Amniotic epithelial cell (primary cell): ENCODE data around the gene PLXNA4.

ENCODE experiments used
- DNase-seq: peaks from one replicate; pipeline ENCODE4 v3.0.0-alpha.2; 2010; ENCODE audit warnings: low read depth

The PLXNA4 gene

DNA sequence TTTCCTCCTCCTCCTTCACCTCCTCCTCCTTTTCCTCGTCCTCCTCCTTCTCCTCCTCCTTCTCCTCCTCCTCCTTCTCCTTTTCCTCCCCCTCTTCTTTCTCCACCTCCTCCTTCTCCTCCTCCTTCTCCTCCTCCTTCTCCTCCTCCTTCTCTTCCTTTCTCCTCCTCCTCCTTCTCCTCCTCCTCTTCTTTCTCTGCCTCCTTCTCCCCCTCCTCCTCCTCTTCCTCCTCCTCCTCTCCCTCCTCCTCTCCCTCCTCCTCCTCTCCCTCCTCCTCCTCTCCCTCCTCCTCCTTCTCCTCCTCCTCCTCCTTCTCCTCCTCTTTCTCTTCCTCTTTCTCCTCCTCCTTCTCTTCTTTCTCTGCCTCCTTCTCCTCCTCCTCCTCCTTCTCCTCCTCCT is 13.6 kb downstream of the PLXNA4 start:
- no peak for DNase-seq

DNA sequence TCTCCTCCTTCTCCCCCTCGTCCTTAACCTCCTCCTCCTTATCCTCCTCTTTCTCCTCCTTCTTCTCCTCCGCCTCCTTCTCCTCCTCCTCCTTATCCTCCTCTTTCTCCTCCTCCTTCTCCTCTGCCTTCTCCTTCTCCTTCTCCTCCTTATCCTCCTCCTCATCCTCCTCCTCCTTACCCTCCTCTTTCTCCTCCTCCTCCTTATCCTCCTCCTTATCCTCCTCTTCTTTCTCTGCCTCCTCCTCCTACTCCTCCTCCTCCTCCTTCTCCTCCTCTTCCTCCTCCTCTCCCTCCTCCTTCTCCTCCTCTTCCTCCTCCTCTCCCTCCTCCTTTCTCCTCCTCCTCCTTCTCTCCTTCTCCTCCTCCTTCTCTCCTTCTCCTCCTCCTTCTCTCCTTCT is 14.5 kb downstream of the PLXNA4 start:
- no peak for DNase-seq

DNA sequence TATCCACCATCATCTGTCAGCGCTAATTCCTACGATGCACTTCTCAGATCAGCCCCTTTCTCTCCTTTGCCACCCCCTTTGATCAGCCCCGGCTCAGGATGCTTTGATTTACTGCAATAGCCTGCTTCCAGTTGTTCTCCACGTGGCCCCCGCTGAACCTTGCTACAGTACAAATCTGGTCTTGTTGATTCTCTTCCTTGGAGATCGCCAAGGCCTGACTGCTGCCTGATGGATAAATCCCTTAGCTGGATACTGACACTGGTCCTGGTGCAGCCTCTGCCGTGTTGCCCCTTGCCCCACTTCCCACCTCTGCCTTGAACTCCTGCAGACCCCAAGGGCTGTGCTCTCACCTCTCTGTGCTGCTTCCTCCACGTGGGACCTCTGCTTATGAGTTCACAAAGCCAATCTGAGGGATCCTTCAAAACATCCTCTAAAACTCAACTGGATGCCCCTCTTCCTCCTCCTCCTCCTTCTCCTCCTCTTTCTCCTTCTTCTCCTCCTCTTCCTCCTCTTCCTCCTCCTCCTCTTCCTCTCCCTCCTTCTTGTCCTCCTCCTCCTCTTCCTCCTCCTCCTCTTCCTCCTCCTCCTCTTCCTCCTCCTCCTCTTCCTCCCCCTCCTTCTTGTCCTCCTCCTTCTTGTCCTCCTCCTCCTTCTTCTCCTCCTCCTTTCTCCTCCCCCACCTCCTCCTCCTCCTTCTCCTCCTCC is 15.3 kb downstream of the PLXNA4 start:
- no peak for DNase-seq

DNA sequence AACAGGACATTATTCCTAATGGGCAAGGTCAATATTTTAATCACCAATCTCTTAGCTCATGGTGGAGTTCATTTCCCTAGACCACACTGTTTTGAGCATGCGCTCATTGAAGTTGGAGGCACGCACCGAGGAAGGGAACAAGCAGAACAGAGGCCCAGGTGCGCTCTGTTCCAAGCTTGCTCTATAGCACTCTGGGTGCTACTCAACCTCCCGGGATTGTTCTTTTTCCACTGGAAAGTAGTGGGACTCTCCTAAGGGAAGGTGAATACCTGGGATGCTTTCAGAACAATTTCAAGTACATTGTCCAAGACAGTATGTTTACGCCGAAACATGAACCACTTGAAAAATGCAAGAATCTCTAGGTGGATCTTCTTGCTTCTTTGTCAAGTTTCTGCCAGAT is 16.2 kb downstream of the PLXNA4 start:
- no peak for DNase-seq

DNA sequence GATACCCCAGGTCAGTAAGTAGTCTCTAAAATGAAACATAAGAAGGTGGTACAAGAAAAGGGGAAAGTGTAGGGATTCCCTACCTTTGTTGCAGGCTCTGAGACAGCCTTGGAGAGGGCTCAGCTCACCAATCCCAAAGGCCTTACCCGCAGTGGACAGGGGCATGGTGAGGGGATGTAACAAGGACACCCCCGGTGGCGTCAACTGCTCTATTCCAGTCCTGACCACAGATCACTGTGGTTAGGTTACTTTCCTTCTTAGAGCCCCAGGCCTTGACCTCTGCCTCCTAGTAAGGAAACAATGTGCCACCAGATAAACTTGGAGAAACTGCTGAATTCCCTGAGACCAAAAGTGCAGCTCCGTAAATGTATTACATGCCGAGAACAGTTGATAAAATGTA is 17.5 kb downstream of the PLXNA4 start:
- no peak for DNase-seq

DNA sequence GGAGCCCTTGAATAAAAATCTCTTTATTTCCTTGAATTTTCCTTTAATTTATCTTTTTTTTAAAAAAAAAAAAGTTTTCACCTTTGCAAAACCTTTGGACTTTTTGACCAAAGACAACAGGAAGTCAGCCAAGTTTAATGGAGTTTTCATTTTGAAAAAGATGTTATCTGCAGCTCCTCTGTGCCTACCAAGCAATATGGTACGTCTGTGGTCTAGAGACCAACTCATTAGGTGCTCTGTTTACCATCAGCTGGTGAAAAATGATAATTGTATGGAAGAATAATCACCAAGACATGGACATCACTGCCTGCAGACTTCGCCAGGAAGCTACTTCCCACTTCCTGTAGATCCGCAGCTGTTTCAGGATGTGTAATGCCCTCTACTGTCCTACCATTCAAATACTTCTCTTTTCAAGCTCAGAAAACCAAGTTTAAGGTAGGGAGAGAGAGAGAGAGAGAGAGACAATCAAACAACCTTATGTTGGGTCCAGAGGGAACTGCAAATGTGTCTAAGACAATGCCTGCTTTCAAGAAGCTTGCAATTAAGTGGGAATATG is 18.7 kb downstream of the PLXNA4 start:
- no peak for DNase-seq

DNA sequence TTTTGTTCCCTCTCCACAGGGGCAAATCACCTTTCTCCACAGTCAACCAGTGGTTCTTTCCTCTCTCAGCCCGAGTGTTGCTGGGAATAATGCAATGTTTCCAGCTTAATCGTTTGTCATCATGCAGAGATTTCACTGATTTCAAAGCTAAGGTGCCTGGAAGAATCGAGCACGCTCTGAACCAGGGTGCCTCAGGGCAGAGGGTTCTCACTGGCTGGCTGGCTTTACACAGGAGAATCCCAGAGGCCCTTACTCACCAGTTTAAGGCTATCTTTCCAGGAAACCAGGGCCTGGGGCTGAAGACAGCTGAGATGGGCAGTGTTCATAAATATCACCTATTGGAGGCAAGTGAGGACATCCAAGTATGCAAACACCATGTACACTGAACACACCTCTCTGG is 21.8 kb downstream of the PLXNA4 start:
- DNase-seq = no peak

DNA sequence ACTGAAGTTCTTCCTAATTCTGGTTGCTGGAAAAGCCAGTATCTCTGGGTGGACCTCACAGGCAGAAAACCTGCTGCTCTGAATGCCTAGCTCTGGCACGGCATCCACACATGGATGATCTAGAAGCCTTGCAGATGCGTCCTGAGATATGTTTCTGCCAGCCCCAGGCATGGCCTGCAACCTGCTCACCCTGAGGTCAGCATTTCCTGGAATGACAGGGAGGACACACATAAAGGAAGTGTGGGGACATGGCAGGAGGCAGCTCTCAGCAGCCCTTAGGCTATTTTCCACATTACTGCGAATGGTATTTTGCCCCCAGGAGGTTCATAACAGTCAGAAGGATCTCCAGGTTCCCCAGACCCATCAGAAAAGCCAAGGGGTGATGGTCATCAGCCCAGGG is 23.2 kb downstream of the PLXNA4 start:
- DNase-seq = no peak

DNA sequence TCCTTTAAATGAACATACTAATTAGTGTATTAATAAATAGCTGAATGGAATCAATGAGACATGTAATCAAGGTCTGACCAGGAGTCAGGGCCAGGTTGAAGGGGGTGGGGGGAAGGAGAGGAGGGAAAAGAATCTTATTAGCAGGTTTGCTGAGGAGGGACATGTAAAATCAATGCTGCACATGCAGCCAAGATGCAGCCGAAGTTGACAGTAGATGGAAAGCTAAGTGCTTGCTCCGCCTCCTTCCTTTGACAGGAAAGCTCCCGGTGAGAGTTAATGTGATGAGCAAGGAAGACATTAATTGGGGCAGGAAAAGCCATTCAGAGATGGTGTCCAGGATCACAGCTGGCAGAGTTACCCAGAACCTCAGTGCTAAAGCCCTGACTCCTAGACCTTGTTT is 24.4 kb downstream of the PLXNA4 start:
- DNase-seq = no peak

DNA sequence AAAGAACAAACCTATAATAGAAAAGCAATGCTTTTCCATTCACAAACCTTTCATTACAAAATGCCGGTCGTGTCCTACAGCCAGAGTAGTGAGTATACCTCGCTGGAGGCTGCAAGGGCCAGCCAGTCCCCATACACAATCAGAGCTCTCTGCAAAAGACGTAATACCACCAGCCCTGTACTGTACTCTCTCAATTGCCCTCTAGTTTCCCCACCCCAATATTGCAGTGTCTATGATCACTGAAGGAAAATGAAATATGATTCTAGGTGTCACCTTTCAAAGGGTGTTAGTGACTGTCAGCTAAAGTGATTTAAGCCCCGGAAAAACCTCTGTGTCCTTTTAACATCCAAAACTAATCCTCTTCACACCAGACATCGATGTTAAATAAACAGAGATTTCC is 24.8 kb downstream of the PLXNA4 start:
- DNase-seq = no peak

DNA sequence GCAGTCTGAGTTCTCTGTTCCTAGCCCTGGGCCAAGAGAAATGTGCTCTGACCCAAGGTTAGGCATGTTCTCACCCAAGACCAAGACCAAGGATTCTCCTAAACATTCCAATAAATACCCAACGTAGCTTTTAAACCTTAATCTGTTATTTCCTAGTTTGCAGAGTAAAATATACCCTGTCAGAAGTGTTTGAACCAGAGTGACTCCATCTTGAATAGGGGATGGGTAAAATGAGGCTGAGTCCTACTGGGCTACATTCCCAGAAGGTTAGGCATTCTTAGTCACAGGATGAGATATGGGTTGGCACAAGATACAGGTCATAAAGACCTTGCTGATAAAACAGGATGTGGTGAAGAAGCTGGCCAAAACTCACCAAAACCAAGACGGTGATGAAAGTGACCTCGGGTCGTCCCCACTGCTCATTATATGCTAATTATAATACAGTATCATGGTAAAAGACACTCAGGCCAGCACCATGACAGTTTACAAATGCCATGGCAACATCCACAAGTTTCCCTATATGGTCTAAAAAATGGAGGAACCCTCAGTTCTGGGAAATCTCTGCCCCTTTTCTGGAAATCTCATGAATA is 27.7 kb downstream of the PLXNA4 start:
- DNase-seq = no peak

DNA sequence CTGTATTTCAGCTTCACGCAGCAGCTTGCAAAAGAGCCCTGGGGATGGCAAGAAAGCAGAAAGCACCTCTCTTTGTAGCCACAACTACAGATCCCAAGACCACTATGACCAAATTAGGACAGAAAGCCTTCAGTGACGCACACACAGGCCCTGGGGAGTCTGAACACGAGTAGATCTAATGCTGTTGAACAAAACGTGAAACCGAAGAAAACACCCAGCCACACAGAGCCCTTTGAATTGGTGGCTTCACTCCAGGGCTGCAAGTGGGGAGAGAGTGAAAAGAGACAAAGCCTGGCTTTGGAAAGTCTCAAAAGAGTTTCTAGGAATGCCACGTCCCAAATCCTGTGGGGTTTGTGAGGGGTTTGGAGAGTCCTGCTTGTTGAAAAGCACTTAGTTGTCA is 28.4 kb downstream of the PLXNA4 start:
- DNase-seq = no peak

DNA sequence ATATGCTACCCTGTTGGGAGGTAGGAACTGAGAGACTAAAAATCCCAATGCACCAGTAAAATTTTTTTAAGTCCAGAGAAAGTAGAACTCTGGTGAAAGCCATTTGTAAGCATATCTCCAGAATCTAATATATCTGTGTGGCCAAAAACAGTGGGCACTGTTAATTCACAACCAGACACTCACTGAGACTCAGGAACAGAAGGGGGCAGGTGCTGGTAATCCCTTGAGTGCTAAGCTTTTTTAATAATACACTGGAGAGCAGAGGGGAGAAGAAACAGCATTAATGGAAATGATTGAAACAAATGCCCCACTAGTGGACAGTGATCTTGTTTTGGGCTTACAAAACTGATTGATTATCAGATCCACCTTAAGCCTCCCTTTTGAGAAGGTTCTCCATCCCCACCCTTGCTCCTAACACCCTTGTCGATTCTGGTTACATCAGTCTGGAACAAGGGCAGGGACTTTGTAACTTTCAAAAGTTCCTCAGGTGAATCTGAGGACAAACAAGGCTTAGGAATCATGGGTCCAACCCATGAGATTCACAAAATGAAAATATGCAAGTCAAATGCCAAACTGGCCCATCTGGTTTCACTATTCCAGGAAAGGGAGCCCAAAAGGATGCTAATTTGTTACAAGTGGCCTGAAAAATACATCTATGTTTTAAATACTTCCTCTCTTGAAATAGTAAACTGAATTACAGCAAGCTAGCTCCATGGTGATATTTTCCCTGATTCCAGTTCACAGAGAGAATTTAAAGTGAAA is 29.7 kb downstream of the PLXNA4 start:
- no peak for DNase-seq

DNA sequence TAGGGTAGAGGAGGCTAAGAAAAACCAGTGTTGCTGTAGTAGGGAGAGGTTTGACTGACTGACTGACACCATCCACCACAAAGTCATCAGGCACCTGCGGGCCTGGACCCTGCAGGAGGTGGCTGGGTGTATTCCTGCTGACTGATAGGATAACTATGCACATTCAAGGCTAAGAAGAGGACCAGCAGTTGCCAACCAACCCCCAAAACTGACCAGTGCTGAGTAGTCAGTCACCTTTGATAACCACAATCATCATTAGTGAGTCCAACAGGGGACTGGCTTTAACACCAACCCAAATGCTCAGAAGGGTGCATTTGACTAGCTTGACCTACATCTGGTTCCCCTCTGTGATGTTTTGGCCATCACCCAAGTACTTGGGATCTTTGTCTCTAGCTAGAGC is 30.5 kb downstream of the PLXNA4 start:
- DNase-seq = no peak

DNA sequence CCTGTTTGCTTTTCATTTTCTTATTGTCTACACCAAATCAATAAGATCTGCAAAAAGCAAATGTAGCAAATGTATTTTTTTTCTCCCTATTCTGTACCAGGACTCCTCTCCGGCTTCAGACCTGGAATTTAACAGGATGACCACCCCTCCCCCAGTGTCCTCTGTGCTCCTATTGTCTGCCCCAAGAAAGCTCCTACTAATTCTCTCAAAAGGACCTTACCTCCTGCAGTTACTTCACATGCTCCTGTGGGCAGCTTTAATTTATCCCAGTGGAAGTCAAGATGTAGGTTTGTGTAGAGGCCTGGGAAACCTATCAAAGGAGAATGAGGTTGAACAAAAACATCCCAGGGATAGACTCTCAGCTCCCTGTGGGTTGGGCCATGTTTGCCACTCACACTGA is 31.3 kb downstream of the PLXNA4 start:
- DNase-seq = no peak

DNA sequence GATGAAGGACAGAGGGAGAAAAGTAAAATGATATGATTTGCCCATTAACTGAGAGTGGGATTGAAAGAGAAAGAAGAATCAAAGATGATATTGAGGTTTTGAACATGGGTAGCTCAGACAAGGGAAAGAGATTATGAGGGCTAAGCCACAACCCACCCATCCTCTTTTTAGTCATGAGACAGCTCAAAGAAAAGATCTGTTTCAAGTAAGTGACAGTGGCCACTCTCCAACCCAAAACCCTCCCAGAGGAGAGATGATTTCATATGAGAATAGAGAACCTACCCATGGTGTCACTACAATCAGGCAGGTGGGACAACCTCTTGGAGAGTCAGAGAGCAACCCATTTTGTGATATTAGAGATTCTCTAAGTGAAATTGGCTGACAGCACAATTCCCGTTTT is 32.2 kb downstream of the PLXNA4 start:
- no peak for DNase-seq

DNA sequence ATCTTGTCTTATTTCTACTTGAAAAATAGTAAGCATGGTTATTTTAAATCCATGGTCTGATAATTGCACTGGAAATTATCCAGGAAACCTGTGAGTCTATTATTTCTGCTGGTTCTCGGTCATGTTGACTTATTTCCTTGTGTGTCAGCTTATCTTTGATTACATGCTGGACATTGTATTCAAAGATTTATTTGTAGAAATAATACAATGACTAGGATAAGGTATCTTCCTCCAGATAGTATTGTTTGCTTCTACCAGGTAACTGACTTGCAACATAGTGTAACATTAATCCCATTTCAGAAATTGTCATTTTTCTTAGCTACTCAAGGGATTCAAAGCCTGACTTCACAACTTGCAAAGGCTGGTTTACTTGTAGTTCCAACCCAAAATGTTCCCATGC is 33.4 kb downstream of the PLXNA4 start:
- no peak for DNase-seq

DNA sequence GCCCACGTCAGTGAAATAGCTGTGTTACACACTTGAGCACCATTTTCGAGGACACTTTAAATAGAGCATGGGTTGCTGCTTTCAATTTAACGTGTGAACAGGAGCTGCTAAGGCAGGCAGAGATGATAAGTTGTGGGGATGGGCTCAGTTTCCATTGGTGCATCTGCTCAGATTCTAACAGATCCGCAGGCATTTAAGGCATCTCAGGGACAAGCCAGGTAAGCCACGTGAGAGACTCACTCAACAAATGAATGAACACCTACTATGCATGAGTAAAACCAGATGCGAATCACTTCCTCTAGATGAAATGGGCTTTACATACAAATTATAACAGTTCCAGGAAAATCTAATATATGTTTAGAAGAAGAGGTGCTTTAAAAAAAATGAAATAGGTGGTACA is 34.6 kb downstream of the PLXNA4 start:
- no peak for DNase-seq

DNA sequence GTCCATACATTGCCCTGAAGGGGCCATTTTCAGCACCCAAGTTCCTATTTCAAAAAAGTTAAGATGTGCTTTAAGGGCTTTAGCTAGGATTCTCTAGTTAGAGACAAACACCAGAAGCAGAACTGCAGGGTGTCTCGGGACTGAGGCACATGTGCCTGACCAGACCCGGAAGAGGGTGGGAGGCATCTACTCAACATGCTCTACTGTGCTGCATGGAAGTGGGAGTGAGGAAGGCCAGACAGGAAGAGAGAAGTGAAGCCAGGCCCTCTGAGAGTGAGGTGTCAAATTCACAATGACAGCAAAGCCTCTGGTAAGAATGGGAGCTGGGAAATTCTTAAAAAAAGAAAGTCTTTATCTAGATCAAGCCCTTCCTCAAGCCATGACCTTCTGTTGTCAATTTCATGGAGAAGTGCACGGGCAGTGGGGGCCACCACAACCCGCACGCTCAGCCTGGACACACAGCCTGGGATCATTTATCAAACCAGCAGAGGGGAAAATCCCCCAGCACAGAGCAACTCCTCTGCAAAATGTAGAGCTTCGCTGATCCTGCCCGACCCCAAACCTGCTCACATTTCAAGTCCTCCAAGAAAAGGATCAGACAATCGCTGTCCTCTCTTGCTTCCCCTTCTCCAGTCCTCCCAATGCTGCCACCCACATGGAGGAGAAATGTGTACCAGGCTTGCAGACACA is 38.7 kb downstream of the PLXNA4 start:
- DNase-seq = no peak

DNA sequence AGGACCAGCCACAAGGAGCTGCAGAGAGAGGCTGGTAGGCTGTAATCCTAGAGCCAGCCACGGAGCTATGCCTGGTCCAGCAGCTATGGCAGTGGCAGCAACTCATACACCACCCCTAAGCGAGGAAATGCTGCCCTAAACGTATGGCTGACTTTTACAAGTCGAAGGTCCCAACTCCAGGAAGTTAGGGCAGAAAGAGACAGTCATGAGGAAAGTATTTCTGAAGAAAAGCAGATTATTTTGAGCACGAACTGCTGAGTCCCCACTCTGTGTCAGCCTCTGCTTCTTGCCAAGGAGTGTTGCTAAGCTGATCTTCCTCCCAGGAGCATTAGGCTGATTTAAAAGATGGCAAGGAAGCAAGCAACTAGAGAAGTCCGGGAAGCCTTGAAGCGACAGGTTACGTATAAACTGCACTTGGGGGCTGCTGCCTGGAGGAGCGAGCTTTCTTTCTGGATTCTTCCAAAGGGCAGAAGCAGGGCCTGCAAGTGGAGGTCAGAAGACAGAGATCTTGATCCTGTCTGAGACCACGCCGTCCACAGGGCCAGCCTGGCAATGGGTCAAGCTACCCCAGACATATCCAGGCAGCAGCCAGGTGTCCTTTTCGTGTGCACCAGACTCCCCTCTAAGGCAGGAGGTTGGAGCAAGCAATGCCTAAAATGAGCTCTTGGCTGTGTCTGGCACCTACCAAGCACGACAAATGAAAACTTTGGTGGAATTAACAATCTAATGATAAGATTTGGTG is 39.4 kb downstream of the PLXNA4 start:
- DNase-seq = no peak

DNA sequence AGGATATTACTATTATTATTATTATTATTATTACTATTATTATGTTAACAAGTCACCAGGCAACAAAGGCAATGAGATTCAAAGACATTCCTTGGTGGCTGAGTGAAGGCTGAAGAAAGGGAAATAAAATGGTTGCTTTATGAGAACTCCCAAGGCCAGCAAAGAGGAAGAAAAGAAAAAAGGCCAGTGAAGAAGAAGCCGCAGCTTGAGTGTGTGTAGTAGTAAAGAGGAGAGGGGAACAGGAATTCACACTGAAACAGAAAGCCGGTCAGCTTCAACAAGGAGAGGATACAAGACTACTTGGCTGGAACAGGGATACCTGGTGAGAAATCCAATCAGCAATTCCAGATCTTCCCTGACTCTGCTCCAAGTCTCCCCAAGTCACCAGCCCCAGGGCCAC is 42.4 kb downstream of the PLXNA4 start:
- no peak for DNase-seq

DNA sequence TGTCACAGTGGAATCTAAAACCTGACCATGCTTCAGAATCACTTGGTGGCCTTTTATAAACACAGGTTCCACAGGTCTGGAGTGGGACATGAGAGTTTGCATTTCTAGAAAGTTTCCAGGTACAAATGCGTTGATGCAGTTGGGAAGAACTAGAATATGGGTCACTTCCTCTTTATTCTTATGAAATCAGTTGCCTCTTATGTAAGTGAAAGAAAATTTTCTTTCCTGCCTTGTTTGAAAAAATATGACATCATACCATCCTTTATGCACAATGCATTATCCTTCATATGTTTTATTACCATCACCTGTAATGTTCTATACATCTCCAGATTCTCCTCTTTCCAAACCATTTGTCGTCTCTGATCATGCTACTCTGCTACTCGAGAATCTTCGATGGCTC is 44.0 kb downstream of the PLXNA4 start:
- no peak for DNase-seq
